Esophagus squamous epithelium (tissue), 5 donors: ENCODE results near the gene GABRG3. TPM values are rescaled to one million over a fixed set of nuclear protein-coding genes. Genes with fewer than 3 reads are reported as not detected.

Source experiments
- DNase-seq: peaks from one replicate; lab custom pipeline; 2025; lab: John Stamatoyannopoulos, UW
- H3K27ac ChIP-seq, 4 donors: fragments of 200-600 bp; sonication (generic); one replicate each; pipeline ENCODE4 v1.5.1; 2016 to 2019; ENCODE audit warnings: mild to moderate bottlenecking in 1 of 4
- H3K27me3 ChIP-seq, 4 donors: fragments of 200-600 bp; sonication (generic); 1 replicate in 3 of 4; 2 replicates in 1 of 4; pipeline versions ENCODE4 v1.5.1 to v1.6.0; 2017 to 2021; ENCODE audit warnings: antibody characterized with exemption in 1 of 4
- H3K36me3 ChIP-seq, 3 donors: fragments of 200-600 bp; sonication (generic); one replicate each; pipeline ENCODE4 v1.5.1; 2016 to 2019
- H3K4me1 ChIP-seq, 3 donors: fragments of 200-600 bp; sonication (generic); one replicate each; pipeline ENCODE4 v1.5.1; 2017 to 2019
- H3K4me3 ChIP-seq, 4 donors: fragments of 200-600 bp; sonication (generic); 1 replicate in 3 of 4; 2 replicates in 1 of 4; pipeline ENCODE4 v1.5.1; 2016 to 2019; ENCODE audit warnings: mild to moderate bottlenecking in 2 of 4, moderate library complexity in 1 of 4
- H3K9me3 ChIP-seq, 3 donors: fragments of 200-600 bp; sonication (generic); one replicate each; pipeline ENCODE4 v1.5.1; 2016 to 2019
- POLR2A ChIP-seq, 4 donors: fragments of 450-650 bp; IDR thresholded peaks; one replicate each; pipeline ENCODE4 v1.6.1; 2017; ENCODE audit warnings: antibody characterized with exemption in 4 of 4, mild to moderate bottlenecking in 4 of 4, moderate library complexity in 3 of 4
- WGBS, 2 donors: methylation state at CpG; one replicate each; pipeline ENCODE4 v1.1.5; 2018; 5-methylcytosine and 5-hydroxymethylcytosine counted together
- intact Hi-C: fragments of 100-400 bp; cut with DNase I; formaldehyde crosslinking; loops from one replicate; pipeline ENCODE4 v1.15.0; 2022
- total RNA-seq, 4 donors: library from RNA; depleted of rRNA; stranded (reverse); fragments of >200 nt; gene quantifications; one replicate each; pipeline ENCODE4 v1.1.0, GENCODE V29; 2016
- TF ChIP-seq, protein P1 (sequence below), 6 experiments: fragments of 450-650 bp in 4 of 6; fragments of 200-600 bp in 2 of 6; sonication (generic) in 2 of 6; IDR thresholded peaks; one replicate each; pipeline ENCODE4 v1.5.1; 2016 to 2019; ENCODE audit warnings: antibody characterized with exemption in 6 of 6, mild to moderate bottlenecking in 4 of 6, moderate library complexity in 4 of 6
- donor health status: DM: yes; HTN: yes; CAD: no.

The GABRG3 gene
- total RNA-seq, 4 donors from 2014 or later = 0.04 to 0.08 TPM; not detected in 2

GRCh38 chr15:27456807-27457206, 485.8 kb downstream of the GABRG3 start:
- TF ChIP-seq POLR2A (IDR thresholded peaks at IDR 0.05) = no peak
- TF ChIP-seq, protein P1, sequence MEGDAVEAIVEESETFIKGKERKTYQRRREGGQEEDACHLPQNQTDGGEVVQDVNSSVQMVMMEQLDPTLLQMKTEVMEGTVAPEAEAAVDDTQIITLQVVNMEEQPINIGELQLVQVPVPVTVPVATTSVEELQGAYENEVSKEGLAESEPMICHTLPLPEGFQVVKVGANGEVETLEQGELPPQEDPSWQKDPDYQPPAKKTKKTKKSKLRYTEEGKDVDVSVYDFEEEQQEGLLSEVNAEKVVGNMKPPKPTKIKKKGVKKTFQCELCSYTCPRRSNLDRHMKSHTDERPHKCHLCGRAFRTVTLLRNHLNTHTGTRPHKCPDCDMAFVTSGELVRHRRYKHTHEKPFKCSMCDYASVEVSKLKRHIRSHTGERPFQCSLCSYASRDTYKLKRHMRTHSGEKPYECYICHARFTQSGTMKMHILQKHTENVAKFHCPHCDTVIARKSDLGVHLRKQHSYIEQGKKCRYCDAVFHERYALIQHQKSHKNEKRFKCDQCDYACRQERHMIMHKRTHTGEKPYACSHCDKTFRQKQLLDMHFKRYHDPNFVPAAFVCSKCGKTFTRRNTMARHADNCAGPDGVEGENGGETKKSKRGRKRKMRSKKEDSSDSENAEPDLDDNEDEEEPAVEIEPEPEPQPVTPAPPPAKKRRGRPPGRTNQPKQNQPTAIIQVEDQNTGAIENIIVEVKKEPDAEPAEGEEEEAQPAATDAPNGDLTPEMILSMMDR (IDR thresholded peaks at IDR 0.05) = no peak
- 40 to 92% methylated on average over 2 to 3 of the region's 6 CpGs for WGBS, 2 donors
- Histone ChIP-seq H3K27ac (no peak overlapping the region), H3K4me1 (peaks cover 0 to 15% (median 0%) of the 10 kb centered on the region in 3 donors), H3K9me3 (no peaks in the 10 kb centered on the region), H3K36me3 (no peaks in the 10 kb centered on the region), H3K27me3 (no peaks in the 10 kb centered on the region), H3K4me3 (no peak overlapping the region)
- no peak for DNase-seq
- intact Hi-C loops = no loop called here

DNA sequence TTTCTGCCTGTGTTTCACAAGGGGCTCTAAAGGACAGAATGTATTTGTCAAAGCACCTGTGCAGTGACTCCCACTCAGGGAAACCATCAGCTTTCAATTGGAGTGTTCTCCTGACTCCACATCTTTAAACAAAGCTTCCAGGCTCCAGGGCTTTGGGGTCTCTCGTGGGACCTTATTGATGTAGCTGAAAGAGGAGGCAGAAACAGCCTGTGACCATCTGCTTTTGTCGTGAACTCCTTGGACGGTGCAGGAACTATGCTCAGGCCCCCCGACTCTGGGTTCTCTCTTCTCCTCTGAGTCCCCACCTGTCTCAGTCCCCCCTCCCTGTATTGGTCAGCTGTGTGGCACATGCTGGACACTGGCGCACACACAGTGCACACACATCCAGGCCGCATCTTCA, 486.8 kb downstream of the GABRG3 start:
- DNase-seq = no peak
- intact Hi-C loops = no loop called here
- Histone ChIP-seq H3K9me3 (no peaks in the 10 kb centered on the region), H3K4me1 (peaks cover 0 to 15% (median 0%) of the 10 kb centered on the region in 3 donors), H3K27ac (no peak overlapping the region), H3K4me3 (no peak overlapping the region), H3K36me3 (no peaks in the 10 kb centered on the region), H3K27me3 (no peaks in the 10 kb centered on the region)
- TF ChIP-seq, protein P1 (IDR thresholded peaks at IDR 0.05) = no peak
- no peak for TF ChIP-seq POLR2A (IDR thresholded peaks at IDR 0.05)
- 86 to 90% methylated on average over 5 to 6 of the region's 6 CpGs for WGBS, 2 donors

DNA sequence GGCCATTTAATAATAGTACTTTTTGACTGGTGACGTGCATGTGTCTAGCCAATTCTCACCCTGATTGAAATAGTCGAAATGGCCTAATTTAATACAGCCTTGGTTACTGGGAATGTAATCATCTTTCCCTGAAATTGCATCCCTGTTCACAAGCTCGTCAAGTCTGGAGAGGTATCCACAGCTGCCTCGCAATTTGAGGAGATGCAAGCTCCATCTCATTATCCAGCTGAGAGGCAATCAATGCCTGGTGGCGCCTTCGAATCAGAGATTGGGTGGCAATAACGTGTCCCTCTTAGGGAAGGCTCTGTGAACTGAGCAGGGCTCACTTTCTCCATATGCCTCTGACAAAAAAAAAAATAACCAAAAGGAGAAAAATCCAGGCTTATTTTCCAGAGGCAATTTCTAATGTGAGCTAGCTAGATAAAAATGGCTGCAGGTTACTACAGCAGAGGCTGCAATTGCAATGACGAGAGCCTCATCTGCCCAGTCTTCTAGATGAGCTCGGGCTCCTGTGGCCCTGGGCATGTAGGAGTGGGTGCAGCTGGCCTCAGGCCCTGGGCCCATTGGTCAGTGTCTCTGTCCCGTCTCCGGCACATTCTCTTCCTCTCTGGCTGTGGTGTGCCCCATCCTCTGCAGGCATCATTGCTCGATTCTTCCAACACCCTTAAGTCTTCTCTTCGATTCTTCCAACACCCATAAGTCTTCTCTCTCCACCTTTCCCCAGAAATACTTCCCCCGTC, 487.5 kb downstream of the GABRG3 start:
- intact Hi-C loops = no loop called here
- Histone ChIP-seq H3K4me1 (peaks cover 0 to 15% (median 0%) of the 10 kb centered on the region in 3 donors), H3K4me3 (no peak overlapping the region), H3K27me3 (no peaks in the 10 kb centered on the region), H3K27ac (no peak overlapping the region), H3K9me3 (no peaks in the 10 kb centered on the region), H3K36me3 (no peaks in the 10 kb centered on the region)
- 79 to 95% methylated on average over 13 to 14 of the region's 14 CpGs for WGBS, 2 donors
- TF ChIP-seq, protein P1 (IDR thresholded peaks at IDR 0.05) = no peak
- no peak for TF ChIP-seq POLR2A (IDR thresholded peaks at IDR 0.05)
- DNase-seq = no peak

GRCh38 chr15:27459836-27460235, 488.9 kb downstream of the GABRG3 start:
- TF ChIP-seq POLR2A (IDR thresholded peaks at IDR 0.05) = no peak
- TF ChIP-seq, protein P1 (IDR thresholded peaks at IDR 0.05) = no peak
- Histone ChIP-seq H3K4me3 (no peak overlapping the region), H3K27me3 (no peaks in the 10 kb centered on the region), H3K9me3 (no peaks in the 10 kb centered on the region), H3K27ac (no peak overlapping the region), H3K36me3 (no peaks in the 10 kb centered on the region), H3K4me1 (peaks cover 0 to 11% (median 0%) of the 10 kb centered on the region in 3 donors)
- intact Hi-C loops = no loop called here
- no peak for DNase-seq
- 74 to 82% methylated on average over 4 of the region's 4 CpGs for WGBS, 2 donors

DNA sequence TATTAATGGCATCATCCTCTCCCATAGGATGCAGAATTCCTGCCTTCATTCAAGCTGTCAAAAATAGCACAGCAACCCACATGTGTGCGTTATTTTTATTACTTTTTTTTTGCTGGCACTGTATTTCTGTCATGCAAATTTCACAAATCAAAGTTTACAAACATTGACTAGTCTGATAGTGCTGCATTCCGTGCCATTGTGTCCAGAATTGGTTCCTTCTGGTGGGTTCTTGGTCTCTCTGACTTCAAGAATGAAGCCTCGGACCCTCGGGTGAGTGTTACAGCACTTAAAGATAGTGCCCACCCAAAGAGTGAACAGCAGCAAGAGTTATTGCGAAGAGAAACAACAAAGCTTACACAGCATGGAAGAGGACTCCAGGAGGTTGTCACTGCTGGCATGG, 490.2 kb downstream of the GABRG3 start:
- Histone ChIP-seq H3K4me1 (peaks cover 0 to 9% (median 0%) of the 10 kb centered on the region in 3 donors), H3K9me3 (no peaks in the 10 kb centered on the region), H3K4me3 (no peak overlapping the region), H3K36me3 (no peaks in the 10 kb centered on the region), H3K27ac (no peak overlapping the region), H3K27me3 (no peaks in the 10 kb centered on the region)
- 81 to 82% methylated on average over 5 of the region's 5 CpGs for WGBS, 2 donors
- no peak for TF ChIP-seq POLR2A (IDR thresholded peaks at IDR 0.05)
- TF ChIP-seq, protein P1 (IDR thresholded peaks at IDR 0.05) = no peak
- intact Hi-C loops = no loop called here
- no peak for DNase-seq
